Prostate gland (tissue), 2 donors: ENCODE measurements around the gene MLANA.

Experiments used
- CTCF ChIP-seq, 4 experiments: fragments of 200-600 bp in 2 of 4; fragments of 450-650 bp in 2 of 4; sonication (generic) in 2 of 4; IDR thresholded peaks; 1 replicate in 3 of 4; 2 replicates in 1 of 4; pipeline ENCODE4 v1.5.1; 2016 to 2019; ENCODE audit warnings: antibody characterized with exemption in 4 of 4, mild to moderate bottlenecking in 2 of 4, moderate library complexity in 2 of 4
- POLR2A ChIP-seq: fragments of 450-650 bp; IDR thresholded peaks from one replicate; pipeline ENCODE4 v1.6.1; 2016; ENCODE audit warnings: antibody characterized with exemption, mild to moderate bottlenecking
- POLR2AphosphoS5 ChIP-seq: sonication (generic); formaldehyde crosslinking; IDR thresholded peaks from one replicate; pipeline ENCODE4 v1.6.1; 2017; ENCODE audit warnings: antibody characterized with exemption

- no peak for TF ChIP-seq POLR2A
- TF ChIP-seq CTCF (IDR thresholded peaks at IDR 0.05): no peak
- no peak for TF ChIP-seq POLR2AphosphoS5
These were observed 24.0 kb upstream of the MLANA start for GRCh38 chr9:5866685-5867084.
